ENCODE measurements around the gene OPTN. TPM values are rescaled to one million over a fixed set of nuclear protein-coding genes. Genes with fewer than 3 reads are reported as not detected.

OPTN gene
- polyA plus RNA-seq, 1 of the 3 experiments (the other 2 are of a cell fraction): 21.6 TPM

DNA sequence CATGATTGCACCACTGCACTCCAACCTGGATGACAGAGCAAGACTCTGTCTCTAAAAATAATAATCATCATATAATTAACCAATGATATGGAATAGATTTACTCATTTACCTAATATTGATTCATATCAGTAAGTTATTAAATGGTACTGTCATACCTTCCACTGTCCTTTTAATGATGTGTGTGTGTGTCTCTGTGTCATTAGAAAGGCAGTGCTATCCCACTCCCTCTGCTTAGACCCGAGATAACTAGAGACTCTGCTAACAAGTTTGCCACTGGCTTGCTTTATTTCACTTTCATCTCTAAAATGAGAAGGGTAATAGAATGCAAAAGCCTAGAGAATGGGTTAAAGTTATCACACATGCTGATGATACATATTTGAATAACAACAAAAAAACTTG, 82.5 kb downstream of the OPTN start:
- CTCF ChIA-PET: interaction anchor here (2.4 kb wide), 1 partner anchor 25 kb away, joined by 10 read pairs; no protein-coding TSS in a partner anchor
- H3K4me3 ChIP-seq (ENCODE audit: low read depth in 2 of 2, low read length in 1 of 2): no peak overlapping the region
- no peaks in the 10 kb centered on the region for H3K4me1 ChIP-seq (ENCODE audit: control insufficient read depth in 1 of 2, insufficient read depth in 2 of 2, low read depth in 1 of 2, low read length in 1 of 2)
- no peak overlapping the region for H3K27ac ChIP-seq (ENCODE audit: low read depth in 2 of 2, low read length in 1 of 2)
- no peaks in the 10 kb centered on the region for H3F3A ChIP-seq (replicated peaks; ENCODE audit: insufficient read depth)
- peaks cover 19 to 27% of the 10 kb centered on the region in 2 experiments for H3K36me3 ChIP-seq (replicated peaks in 1 of 2; ENCODE audit: control insufficient read depth in 1 of 2, insufficient read depth in 2 of 2, low read length in 1 of 2)
- H4K20me1 ChIP-seq (ENCODE audit: insufficient read depth): no peaks in the 10 kb centered on the region
- POLR2A ChIA-PET: no interaction called here
- no peak for DNase-seq
- no peaks in the 10 kb centered on the region for H3K9me2 ChIP-seq
- no peak for TF ChIP-seq EZH2phosphoT487 (IDR thresholded peaks at IDR 0.05; ENCODE audit: borderline replicate concordance, low read depth)
- no peak for TF ChIP-seq SIN3A (IDR thresholded peaks at IDR 0.05; ENCODE audit: borderline replicate concordance, low read depth, low read length)
- TF ChIP-seq, protein P1, sequence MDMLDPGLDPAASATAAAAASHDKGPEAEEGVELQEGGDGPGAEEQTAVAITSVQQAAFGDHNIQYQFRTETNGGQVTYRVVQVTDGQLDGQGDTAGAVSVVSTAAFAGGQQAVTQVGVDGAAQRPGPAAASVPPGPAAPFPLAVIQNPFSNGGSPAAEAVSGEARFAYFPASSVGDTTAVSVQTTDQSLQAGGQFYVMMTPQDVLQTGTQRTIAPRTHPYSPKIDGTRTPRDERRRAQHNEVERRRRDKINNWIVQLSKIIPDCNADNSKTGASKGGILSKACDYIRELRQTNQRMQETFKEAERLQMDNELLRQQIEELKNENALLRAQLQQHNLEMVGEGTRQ (IDR thresholded peaks at IDR 0.05; ENCODE audit: borderline replicate concordance, low read depth, low read length): no peak
- no peak for TF ChIP-seq ELF1 (IDR thresholded peaks at IDR 0.05)
- no peak for TF ChIP-seq YY1 (IDR thresholded peaks at IDR 0.05; ENCODE audit: low read depth)
- no peak for TF ChIP-seq RXRA (IDR thresholded peaks at IDR 0.05; ENCODE audit: borderline replicate concordance, low read depth)
- no peak for TF ChIP-seq GATA2 (CRISPR knock-in tag; IDR thresholded peaks at IDR 0.05)
- no peak for TF ChIP-seq RCOR1 (IDR thresholded peaks at IDR 0.05; ENCODE audit: low read length)
- TF ChIP-seq FOXM1 (IDR thresholded peaks at IDR 0.05; ENCODE audit: low read depth): no peak
- TF ChIP-seq, protein P2, sequence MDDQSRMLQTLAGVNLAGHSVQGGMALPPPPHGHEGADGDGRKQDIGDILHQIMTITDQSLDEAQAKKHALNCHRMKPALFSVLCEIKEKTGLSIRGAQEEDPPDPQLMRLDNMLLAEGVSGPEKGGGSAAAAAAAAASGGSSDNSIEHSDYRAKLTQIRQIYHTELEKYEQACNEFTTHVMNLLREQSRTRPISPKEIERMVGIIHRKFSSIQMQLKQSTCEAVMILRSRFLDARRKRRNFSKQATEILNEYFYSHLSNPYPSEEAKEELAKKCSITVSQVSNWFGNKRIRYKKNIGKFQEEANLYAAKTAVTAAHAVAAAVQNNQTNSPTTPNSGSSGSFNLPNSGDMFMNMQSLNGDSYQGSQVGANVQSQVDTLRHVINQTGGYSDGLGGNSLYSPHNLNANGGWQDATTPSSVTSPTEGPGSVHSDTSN (IDR thresholded peaks at IDR 0.05): no peak
- no peak for TF ChIP-seq GABPA (IDR thresholded peaks at IDR 0.05; ENCODE audit: low read depth)
- no peaks in the 10 kb centered on the region for H3K79me2 ChIP-seq (ENCODE audit: insufficient read depth)
- no peak overlapping the region for H3K9ac ChIP-seq
- H3K9me3 ChIP-seq: no peaks in the 10 kb centered on the region
- WGBS (ENCODE audit: low lambda C conversion rate): 85% methylated on average over 1 of the region's 1 CpG
- H3K4me2 ChIP-seq: no peak overlapping the region
- no peak overlapping the region for H2AFZ ChIP-seq (ENCODE audit: low read depth)
- H3K27me3 ChIP-seq (ENCODE audit: insufficient read depth): no peaks in the 10 kb centered on the region

DNA sequence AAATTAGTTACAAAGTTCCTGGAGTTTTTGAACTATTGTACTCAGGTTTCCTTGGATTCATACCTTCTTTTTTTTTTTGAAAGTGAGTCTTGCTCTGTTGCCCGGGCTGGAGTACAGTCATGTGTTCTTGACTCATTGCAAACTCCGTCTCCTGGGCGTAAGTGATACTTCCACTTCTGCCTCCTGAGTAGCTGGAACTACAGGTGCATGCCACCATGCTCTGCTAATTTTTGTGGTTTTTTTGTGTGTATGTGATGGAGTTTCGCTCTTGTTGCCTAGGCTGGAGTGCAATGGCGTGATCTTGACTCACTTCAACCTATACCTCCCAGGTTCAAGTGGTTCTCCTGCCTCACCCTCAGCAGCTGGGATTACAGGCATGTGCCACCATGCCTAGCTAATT, 83.7 kb downstream of the OPTN start:
- H3K79me2 ChIP-seq (ENCODE audit: insufficient read depth): no peaks in the 10 kb centered on the region

More for the DNA sequence above, 83.7 kb downstream of the OPTN start:
- no peaks in the 10 kb centered on the region for H4K20me1 ChIP-seq (ENCODE audit: insufficient read depth)
- ChIA-PET POLR2A (no interaction called here), CTCF (no interaction called here)
- H3K4me1 ChIP-seq (ENCODE audit: control insufficient read depth in 1 of 2, insufficient read depth in 2 of 2, low read depth in 1 of 2, low read length in 1 of 2): no peaks in the 10 kb centered on the region
- WGBS (ENCODE audit: low lambda C conversion rate): 75% methylated on average over 5 of the region's 5 CpGs
- TF ChIP-seq MXI1 (IDR thresholded peaks at IDR 0.05; ENCODE audit: low read depth, low read length): no peak
- no peak for TF ChIP-seq FOXJ3 (CRISPR knock-in tag; IDR thresholded peaks at IDR 0.05)
- TF ChIP-seq TAF1 (IDR thresholded peaks at IDR 0.05; ENCODE audit: borderline replicate concordance, low read depth, low read length): no peak
- no peak for TF ChIP-seq NRF1 (IDR thresholded peaks at IDR 0.05; ENCODE audit: low read depth, low read length)
- no peak for TF ChIP-seq YY1 (IDR thresholded peaks at IDR 0.05; ENCODE audit: low read depth)
- no peaks in the 10 kb centered on the region for H3K9me3 ChIP-seq
- no peaks in the 10 kb centered on the region for H3K27me3 ChIP-seq (ENCODE audit: insufficient read depth)
- H2AFZ ChIP-seq (ENCODE audit: low read depth): no peak overlapping the region
- H3K36me3 ChIP-seq (replicated peaks in 1 of 2; ENCODE audit: control insufficient read depth in 1 of 2, insufficient read depth in 2 of 2, low read length in 1 of 2): peaks cover 20 to 29% of the 10 kb centered on the region in 2 experiments
- H3F3A ChIP-seq (replicated peaks; ENCODE audit: insufficient read depth): no peaks in the 10 kb centered on the region
- H3K4me3 ChIP-seq (ENCODE audit: low read depth in 2 of 2, low read length in 1 of 2): no peak overlapping the region
- H3K4me2 ChIP-seq: no peak overlapping the region
- no peaks in the 10 kb centered on the region for H3K9me2 ChIP-seq
- H3K27ac ChIP-seq (ENCODE audit: low read depth in 2 of 2, low read length in 1 of 2): no peak overlapping the region
- DNase-seq: no peak
- H3K9ac ChIP-seq: no peak overlapping the region

Measured in SK-N-SH (cell line).